Right cardiac atrium (tissue), 5 donors: ENCODE data around the gene PPFIA4. TPM values are rescaled to one million over a fixed set of nuclear protein-coding genes. Genes with fewer than 3 reads are reported as not detected.
A peak's percentile ranks its signal among the peaks of the same experiment; 100 is the strongest.

ENCODE experiments used
- ATAC-seq, 2 donors: fragments of 200-7000 bp; cut with Tn5 transposase; one replicate each; pipeline versions ENCODE4 v1.8.0 to v1.9.1; 2020; ENCODE audit warnings: moderate library complexity in 2 of 2, mild to moderate bottlenecking in 1 of 2
- DNase-seq, 3 donors: peaks; one replicate each; pipeline ENCODE4 v3.0.0-alpha.2; 2020
- H3K27ac ChIP-seq: one replicate; pipeline ENCODE4 v1.5.1; 2013; ENCODE audit warnings: mild to moderate bottlenecking, low read length, control low read depth, moderate library complexity
- H3K27me3 ChIP-seq: one replicate; pipeline ENCODE4 v1.6.1; 2013; ENCODE audit not compliant: control insufficient read depth, insufficient read depth
- H3K4me1 ChIP-seq: one replicate; pipeline ENCODE4 v1.6.1; 2013; ENCODE audit warnings: low read length; ENCODE audit not compliant: control insufficient read depth, insufficient read depth
- H3K4me3 ChIP-seq: one replicate; pipeline ENCODE4 v1.5.1; 2013; ENCODE audit warnings: low read length, control low read depth
- H3K9me3 ChIP-seq: one replicate; pipeline ENCODE4 v1.6.1; 2013; ENCODE audit warnings: low read length; ENCODE audit not compliant: control insufficient read depth
- WGBS: extraction: QIAGEN DNeasy Blood & Tissue Kit; methylation state at CpG from one replicate; pipeline ENCODE4 v1.1.7; 2013; 5-methylcytosine and 5-hydroxymethylcytosine counted together
- intact Hi-C, 4 donors: fragments of 100-400 bp; cut with DNase I; formaldehyde crosslinking; loops; one replicate each; pipeline versions ENCODE4 v1.11.0 to v1.14.0; 2022 to 2023
- polyA plus RNA-seq: library from polyadenylated mRNA; stranded (reverse); fragments of 200-250 nt; gene quantifications from one replicate; pipeline ENCODE4 v1.2.3, GENCODE V29; 2013
- total RNA-seq, 4 donors: library from RNA; stranded (reverse); fragmentation: NEBNext Ultra II Directional; extraction: Animal tissue kit (Norgen Biotek cat#: 25700); gene quantifications; one replicate each; pipeline ENCODE4 v1.2.1, GENCODE V29; 2021
- donor health status: healthy with polysubstance abuse.
- donor health status: DM: no; HTN: yes; CAD: no.
- donor health status: DM: no; HTN: no; CAD: no.
- donor health status: DM: no; HTN: yes; CAD: no; lungs with severe emphysema.
- donor health status: DM: yes; HTN: yes; CAD: no.

Gene PPFIA4
- total and polyA plus RNA-seq, 5 donors = 14.0 to 50.3 (median 29.3) TPM

- Histone ChIP-seq H3K27me3 (no peaks in the 10 kb centered on the region), H3K4me3 (no peak overlapping the region), H3K27ac (no peak overlapping the region), H3K9me3 (no peaks in the 10 kb centered on the region), H3K4me1 (no peaks in the 10 kb centered on the region)
- 92% methylated on average over 3 of the region's 3 CpGs for WGBS
- intact Hi-C loops = no loop called here
- no peak for ATAC-seq
- DNase-seq = no peak
Measured at GRCh38 chr1:203077367-203077766, 51.1 kb downstream of the PPFIA4 start.

DNA sequence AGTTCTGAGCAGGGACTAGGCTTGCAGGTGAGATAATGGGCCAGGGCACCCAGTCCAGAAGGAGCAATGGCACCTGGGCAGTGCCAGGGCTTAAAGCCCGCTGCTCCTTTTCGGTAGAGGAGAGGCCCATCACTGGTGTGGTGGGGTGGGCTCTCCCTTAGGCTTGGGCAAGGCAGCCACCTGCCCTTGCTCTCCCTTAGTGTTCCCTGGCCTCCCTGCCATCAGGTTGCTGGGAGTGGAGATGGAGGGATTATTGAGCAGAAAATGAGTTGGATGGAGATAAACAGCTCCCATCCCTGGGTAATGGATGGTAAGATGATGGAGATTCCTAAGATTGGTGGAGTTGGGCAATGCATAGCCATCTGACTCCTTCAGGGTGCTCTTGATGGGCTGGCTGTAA is 51.7 kb downstream of the PPFIA4 start:
- intact Hi-C loops = no loop called here
- 95% methylated on average over 2 of the region's 2 CpGs for WGBS

DNA sequence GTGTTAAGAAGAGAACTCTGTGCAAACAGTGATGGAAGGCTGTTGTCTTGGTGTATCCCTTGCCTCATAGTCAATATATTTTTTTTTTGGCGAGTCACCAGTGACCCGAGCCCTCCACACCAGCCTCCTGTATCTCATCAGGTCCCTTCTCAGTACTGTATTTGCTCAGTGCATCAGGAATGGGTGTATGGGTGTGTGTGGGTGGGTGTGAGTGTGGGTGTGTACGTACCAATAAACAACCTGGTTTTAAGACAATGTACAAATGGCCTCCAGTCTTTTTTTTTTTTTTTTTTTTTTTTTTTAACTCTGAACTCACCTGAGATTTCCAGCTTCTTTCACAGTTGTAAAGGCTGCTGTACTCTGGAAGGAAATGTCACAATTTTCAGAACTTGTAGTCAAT is 52.2 kb downstream of the PPFIA4 start:
- intact Hi-C loops = no loop called here
- Histone ChIP-seq H3K27me3 (no peaks in the 10 kb centered on the region), H3K9me3 (no peaks in the 10 kb centered on the region), H3K27ac (no peak overlapping the region), H3K4me3 (no peak overlapping the region), H3K4me1 (no peaks in the 10 kb centered on the region)
- no peak for ATAC-seq
- no peak for DNase-seq
- WGBS = 90% methylated on average over 3 of the region's 3 CpGs

More for the DNA sequence above, 51.7 kb downstream of the PPFIA4 start:
- Histone ChIP-seq H3K27ac (no peak overlapping the region), H3K27me3 (no peaks in the 10 kb centered on the region), H3K4me1 (no peaks in the 10 kb centered on the region), H3K4me3 (no peak overlapping the region), H3K9me3 (no peaks in the 10 kb centered on the region)
- DNase-seq (no peak), ATAC-seq (no peak)

DNA sequence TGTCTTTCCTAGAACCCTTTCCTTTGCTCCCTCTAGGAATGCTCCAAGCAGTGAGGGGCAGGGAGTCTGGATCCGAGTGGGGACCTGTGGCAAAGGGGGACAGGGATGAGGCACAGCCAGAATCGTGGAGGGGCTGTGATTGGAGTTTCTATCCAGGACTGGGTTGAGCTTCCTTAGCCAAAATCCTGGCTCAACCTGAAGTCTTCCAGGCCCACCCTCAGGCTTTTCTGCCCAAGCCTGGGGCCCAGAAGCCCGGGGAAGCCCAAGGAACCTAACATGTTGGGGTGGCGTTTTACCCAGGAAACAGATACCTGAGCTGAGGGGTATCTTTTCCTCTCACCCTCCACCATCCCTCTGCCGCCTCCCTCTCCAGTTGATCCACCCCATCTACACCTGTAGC is 54.2 kb downstream of the PPFIA4 start:
- Histone ChIP-seq H3K4me3 (no peak overlapping the region), H3K4me1 (peaks cover 2% of the 10 kb centered on the region), H3K9me3 (no peaks in the 10 kb centered on the region), H3K27me3 (no peaks in the 10 kb centered on the region), H3K27ac (no peak overlapping the region)
- DNase-seq (no peak), ATAC-seq (no peak)
- intact Hi-C loops = no loop called here
- WGBS = 94% methylated on average over 5 of the region's 5 CpGs

- DNase-seq = no peak
- Histone ChIP-seq H3K27ac (no peak overlapping the region), H3K9me3 (no peaks in the 10 kb centered on the region), H3K4me3 (no peak overlapping the region), H3K27me3 (no peaks in the 10 kb centered on the region), H3K4me1 (peaks cover 2% of the 10 kb centered on the region)
- no peak for ATAC-seq
- 58% methylated on average over 9 of the region's 9 CpGs for whole genome bisulfite sequencing
- intact Hi-C loops = no loop called here
Measured at GRCh38 chr1:203081465-203082230, 55.4 kb downstream of the PPFIA4 start.

- intact Hi-C loops = no loop called here
- H3K27me3 ChIP-seq = no peaks in the 10 kb centered on the region
- ATAC-seq = no peak
- no peaks in the 10 kb centered on the region for H3K9me3 ChIP-seq
- no peak overlapping the region for H3K4me3 ChIP-seq
- 62% methylated on average over 3 of the region's 3 CpGs for whole genome bisulfite sequencing
- H3K27ac ChIP-seq = no peak overlapping the region
- no peak for DNase-seq
- H3K4me1 ChIP-seq = peaks cover 2% of the 10 kb centered on the region
Measured at GRCh38 chr1:203082231-203082505, 55.9 kb downstream of the PPFIA4 start.

GRCh38 chr1:203082571-203083462 is 56.5 kb downstream of the PPFIA4 start:
- ATAC-seq = peak in 1 of 2 donors; percentile 43
- no peak for DNase-seq
- 45% methylated on average over 11 of the region's 11 CpGs for WGBS
- peak overlapping the region; percentile 27 for H3K27ac ChIP-seq
- H3K9me3 ChIP-seq = no peaks in the 10 kb centered on the region
- intact Hi-C loops = no loop called here
- no peak overlapping the region for H3K4me3 ChIP-seq
- peaks cover 2% of the 10 kb centered on the region for H3K4me1 ChIP-seq
- H3K27me3 ChIP-seq = no peaks in the 10 kb centered on the region

DNA sequence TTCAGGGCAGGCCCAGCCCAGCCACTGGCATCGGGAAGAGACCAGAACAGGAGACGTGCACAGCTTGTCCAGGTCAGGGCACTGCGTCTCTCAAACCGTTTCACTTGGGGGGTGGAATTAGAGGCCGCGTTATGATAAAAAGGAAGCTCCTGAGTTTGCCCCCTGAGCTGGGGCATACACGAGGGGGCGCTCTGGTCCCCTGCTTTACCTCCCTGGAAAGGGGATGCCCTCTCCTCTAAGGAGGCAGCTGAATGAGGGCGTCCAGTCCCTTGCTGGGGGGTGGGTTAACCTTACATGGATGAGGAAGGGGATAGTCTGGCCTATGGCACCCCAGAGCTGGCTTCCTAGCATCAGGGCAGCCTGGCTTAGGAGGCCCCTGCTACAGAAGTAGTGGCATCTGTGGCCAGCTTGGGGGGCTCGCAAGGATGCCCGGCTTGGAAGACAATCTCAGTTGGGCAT is 57.2 kb downstream of the PPFIA4 start:
- no peaks in the 10 kb centered on the region for H3K9me3 ChIP-seq
- peak overlapping the region; percentile 27 for H3K27ac ChIP-seq
- H3K4me3 ChIP-seq = no peak overlapping the region
- intact Hi-C loops = no loop called here
- ATAC-seq (no peak), DNase-seq (no peak)
- WGBS = 75% methylated on average over 11 of the region's 11 CpGs
- H3K27me3 ChIP-seq = no peaks in the 10 kb centered on the region
- H3K4me1 ChIP-seq = peaks cover 2% of the 10 kb centered on the region

- H3K27me3 ChIP-seq = no peaks in the 10 kb centered on the region
- H3K9me3 ChIP-seq = no peaks in the 10 kb centered on the region
- WGBS = 95% methylated on average over 14 of the region's 14 CpGs
- H3K4me3 ChIP-seq = no peak overlapping the region
- no peak overlapping the region for H3K27ac ChIP-seq
- H3K4me1 ChIP-seq = peaks cover 2% of the 10 kb centered on the region
- intact Hi-C loops = no loop called here
- DNase-seq = no peak
- peak in 1 of 2 donors; percentile 5 for ATAC-seq
Measured at GRCh38 chr1:203084588-203085527, 58.6 kb downstream of the PPFIA4 start.

DNA sequence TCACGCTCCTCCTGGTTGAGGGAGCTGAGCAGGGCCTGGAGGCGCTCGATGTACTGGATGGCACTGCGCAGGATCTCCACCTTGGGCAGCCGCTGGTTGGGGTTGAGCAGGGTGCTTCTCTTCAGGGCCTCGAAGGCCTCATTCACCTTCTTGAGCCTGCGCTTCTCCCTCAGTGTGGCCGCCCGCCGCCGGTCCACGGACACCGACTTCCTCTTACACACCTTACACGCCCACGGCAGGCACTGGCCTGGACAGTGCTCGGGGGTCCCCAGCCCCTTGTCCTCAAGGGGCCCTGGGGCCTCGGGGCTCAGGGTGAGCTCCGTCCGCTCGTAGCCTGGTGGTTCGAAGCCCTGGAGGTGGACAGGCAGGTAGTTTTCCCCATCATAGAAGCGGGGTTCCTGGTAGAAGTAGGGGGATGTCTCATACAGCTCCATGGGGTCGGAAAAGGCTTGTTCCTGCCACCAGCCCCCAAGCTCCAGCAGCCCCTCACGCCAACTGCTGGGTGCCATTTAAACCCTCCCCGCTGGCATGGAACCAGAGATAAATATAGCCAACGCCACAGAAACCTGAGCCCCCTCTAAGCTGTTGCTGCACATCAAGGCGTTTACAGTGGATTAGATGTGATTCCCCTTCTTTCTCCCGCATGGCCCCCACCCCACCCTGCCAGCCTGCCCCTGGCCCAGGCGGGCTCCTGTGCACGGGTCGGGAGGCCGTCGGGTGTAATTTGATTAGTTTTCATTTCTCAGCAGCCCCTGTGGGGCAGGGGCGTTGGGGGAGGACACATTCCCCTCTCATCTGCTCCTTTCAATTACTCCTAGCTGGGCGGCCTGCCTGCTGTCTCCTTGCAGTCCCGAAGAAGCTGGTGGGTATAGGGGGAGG is 59.5 kb downstream of the PPFIA4 start, which contains the start of gene MYOG:
MYOG (minus strand) TSS at position 485 of the 879 bp plus-strand sequence; CDS start at position 434, 51 bp downstream.
- peaks cover 2% of the 10 kb centered on the region for H3K4me1 ChIP-seq
- H3K4me3 ChIP-seq = no peak within 1 kb of the TSS
- no peaks in the 10 kb centered on the region for H3K27me3 ChIP-seq
- no peak for ATAC-seq
- WGBS = 84% methylated on average over 36 of the region's 36 CpGs
- no peak within 1 kb of the TSS for H3K27ac ChIP-seq
- no peaks in the 10 kb centered on the region for H3K9me3 ChIP-seq
- no peak for DNase-seq
- intact Hi-C loops = no loop called here
